ENCODE measurements around the gene DNM2.

DNM2 gene

DNA sequence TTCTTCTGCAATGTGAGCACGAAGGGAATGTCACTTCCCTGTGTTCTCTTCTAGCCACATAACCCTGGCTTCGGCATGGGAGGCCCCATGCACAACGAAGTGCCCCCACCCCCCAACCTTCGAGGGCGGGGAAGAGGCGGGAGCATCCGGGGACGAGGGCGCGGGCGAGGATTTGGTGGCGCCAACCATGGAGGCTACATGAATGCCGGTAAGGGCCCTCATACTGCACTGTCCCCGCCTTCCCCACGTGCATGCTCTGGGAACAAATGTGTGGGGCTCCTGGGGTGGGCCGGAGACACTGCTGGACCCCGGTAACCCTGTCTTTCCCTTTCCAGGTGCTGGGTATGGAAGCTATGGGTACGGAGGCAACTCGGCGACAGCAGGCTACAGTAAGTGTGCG is 34.3 kb upstream of the DNM2 start:
- Mint-ChIP-seq H3K9me3 (no peaks in the 10 kb centered on the region), H3K4me1 (ENCODE audit: low read depth) (no peaks in the 10 kb centered on the region), H3K27ac (no peak overlapping the region), H3K27me3 (no peaks in the 10 kb centered on the region), H3K4me3 (no peak overlapping the region), H3K36me3 (ENCODE audit: low read depth) (peaks cover 100% of the 10 kb centered on the region)
- intact Hi-C loops (cut with micrococcal nuclease): no loop called here

GRCh38 chr19:10685210-10685609 is 32.7 kb upstream of the DNM2 start:
- Mint-ChIP-seq H3K27ac (no peak overlapping the region), H3K9me3 (no peaks in the 10 kb centered on the region), H3K36me3 (ENCODE audit: low read depth) (peaks cover 100% of the 10 kb centered on the region), H3K4me1 (ENCODE audit: low read depth) (no peaks in the 10 kb centered on the region), H3K27me3 (no peaks in the 10 kb centered on the region), H3K4me3 (no peak overlapping the region)
- intact Hi-C loops (cut with micrococcal nuclease): no loop called here

GRCh38 chr19:10686193-10686592 is 31.7 kb upstream of the DNM2 start:
- Mint-ChIP-seq H3K9me3 (no peaks in the 10 kb centered on the region), H3K27me3 (no peaks in the 10 kb centered on the region), H3K4me3 (no peak overlapping the region), H3K27ac (no peak overlapping the region), H3K4me1 (ENCODE audit: low read depth) (no peaks in the 10 kb centered on the region), H3K36me3 (ENCODE audit: low read depth) (peaks cover 100% of the 10 kb centered on the region)
- intact Hi-C loops (cut with micrococcal nuclease): no loop called here

DNA sequence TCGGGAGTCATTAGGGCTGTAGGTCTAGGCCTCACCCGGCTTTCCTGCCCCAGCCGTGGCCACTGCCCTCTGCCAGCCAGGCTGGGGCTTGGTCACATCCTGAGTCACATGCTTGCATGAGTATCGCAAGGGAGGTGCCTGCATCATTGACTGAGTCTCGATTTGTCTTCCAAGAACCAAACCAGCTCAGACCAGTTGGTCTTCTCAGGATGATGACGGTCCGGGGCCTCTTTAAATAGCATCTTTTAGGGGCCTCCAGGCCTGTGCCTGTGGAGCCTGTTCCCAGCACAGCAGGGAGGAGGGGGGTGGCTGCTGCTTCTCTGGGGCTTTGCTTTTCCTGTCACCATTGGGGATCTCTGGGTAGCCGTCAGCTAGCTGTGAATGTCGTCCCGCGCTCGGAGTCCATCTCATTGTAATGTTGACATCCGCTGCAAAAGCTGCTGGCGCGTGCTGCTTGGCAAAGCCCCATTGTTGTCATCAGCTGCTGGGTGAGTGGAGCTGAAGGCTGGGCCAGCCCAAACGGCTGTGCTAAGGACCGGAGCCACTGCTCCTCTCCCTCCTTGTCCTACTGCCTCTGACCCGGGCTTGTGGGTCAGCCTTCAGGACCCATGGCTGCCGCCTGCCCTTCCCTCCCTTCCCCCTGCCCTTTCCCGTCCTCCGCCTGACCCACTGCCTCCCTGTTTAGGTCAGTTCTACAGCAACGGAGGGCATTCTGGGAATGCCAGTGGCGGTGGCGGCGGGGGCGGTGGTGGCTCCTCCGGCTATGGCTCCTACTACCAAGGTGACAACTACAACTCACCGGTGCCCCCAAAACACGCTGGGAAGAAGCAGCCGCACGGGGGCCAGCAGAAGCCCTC is 31.0 kb upstream of the DNM2 start:
- Mint-ChIP-seq H3K9me3 (no peaks in the 10 kb centered on the region), H3K27me3 (no peaks in the 10 kb centered on the region), H3K36me3 (ENCODE audit: low read depth) (peaks cover 100% of the 10 kb centered on the region), H3K4me3 (no peak overlapping the region), H3K27ac (no peak overlapping the region), H3K4me1 (ENCODE audit: low read depth) (no peaks in the 10 kb centered on the region)
- intact Hi-C loops (cut with micrococcal nuclease): no loop called here

DNA sequence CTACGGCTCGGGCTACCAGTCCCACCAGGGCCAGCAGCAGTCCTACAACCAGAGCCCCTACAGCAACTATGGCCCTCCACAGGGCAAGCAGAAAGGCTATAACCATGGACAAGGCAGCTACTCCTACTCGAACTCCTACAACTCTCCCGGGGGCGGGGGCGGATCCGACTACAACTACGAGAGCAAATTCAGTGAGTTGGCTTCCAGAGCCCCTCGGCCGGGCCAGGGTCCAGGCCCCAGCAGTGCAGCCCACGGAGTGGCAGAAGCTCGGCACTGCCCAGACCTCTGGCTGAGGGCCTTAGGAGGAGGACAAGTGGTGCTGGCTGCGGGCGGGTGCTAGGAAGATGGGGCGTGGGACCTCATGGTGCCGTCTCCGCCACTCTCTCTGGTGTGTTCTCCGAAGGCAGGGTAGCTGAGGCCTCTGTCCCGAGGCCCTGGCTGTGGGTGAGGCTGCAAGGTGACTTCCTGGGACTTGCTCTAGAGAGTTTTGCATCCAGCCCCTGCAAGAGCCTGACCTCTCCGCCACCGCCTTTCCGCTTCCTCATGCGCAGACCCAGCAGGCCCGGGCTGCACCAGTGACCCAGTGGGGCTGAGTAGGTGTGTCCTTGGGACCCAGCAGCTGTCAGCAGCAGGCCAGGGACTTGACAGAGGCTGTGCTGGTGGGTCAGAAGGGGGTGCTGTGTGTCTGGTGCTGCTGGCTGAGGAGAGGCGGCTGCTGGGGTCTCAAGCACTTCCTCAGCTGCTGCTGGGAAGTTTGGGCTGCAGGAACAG is 30.2 kb upstream of the DNM2 start:
- H3K4me1 Mint-ChIP-seq (ENCODE audit: low read depth): no peaks in the 10 kb centered on the region
- intact Hi-C loops (cut with micrococcal nuclease): no loop called here
- H3K27me3 Mint-ChIP-seq: no peaks in the 10 kb centered on the region
- no peak overlapping the region for H3K4me3 Mint-ChIP-seq
- no peak overlapping the region for H3K27ac Mint-ChIP-seq
- no peaks in the 10 kb centered on the region for H3K9me3 Mint-ChIP-seq
- H3K36me3 Mint-ChIP-seq (ENCODE audit: low read depth): peaks cover 100% of the 10 kb centered on the region

DNA sequence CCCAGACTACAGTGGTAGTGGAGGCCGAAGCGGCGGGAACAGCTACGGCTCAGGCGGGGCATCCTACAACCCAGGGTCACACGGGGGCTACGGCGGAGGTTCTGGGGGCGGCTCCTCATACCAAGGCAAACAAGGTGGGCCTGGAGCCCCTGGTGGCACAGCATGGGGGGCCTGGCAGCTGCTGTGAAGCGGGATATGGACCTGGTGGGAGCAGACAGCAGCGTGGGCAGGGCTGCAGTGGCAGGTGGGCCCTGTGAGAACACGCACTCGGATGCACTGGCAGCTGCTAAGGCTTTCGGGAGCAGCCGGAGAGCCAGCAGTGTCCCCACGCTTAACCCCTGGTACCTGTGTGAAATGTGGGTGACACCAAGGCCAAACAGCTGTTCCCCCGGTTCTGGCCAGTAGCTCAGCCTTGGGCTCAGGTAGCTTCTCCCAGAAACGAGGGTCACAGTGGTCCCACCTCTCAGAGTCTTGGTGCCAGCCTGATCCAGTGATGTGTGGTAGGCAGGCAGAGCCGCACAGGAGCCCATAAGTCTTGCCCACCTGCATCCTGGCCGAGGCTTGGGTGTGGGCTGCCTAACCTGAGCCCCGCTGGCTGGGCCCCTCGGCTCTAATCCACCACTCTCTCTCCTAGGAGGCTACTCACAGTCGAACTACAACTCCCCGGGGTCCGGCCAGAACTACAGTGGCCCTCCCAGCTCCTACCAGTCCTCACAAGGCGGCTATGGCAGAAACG is 29.2 kb upstream of the DNM2 start:
- Mint-ChIP-seq H3K27me3 (no peaks in the 10 kb centered on the region), H3K4me1 (ENCODE audit: low read depth) (no peaks in the 10 kb centered on the region), H3K9me3 (no peaks in the 10 kb centered on the region), H3K36me3 (ENCODE audit: low read depth) (peaks cover 90% of the 10 kb centered on the region), H3K27ac (no peak overlapping the region), H3K4me3 (no peak overlapping the region)
- intact Hi-C loops (cut with micrococcal nuclease): no loop called here

DNA sequence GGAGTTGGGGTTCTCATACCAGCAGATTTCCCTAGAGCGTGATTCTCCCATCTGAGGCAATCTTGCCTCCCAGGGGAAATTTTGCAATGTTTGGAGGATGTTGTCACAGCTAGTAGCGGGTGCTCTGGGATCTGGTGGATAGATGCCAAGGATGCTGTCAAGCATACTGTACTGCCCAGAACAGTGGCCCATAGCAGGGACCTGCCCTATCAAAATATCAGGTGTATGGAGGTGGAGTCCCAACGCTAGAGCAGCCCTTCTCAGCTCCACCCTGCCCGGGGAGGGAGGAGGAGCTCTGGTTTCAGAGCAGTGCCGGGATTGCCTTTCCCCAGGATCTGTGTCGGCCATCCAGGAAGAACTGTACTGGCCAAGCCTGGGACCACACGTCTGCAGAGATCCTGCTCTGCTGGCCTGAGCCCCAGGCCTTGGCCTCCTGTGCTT is 27.5 kb upstream of the DNM2 start:
- intact Hi-C loops (cut with micrococcal nuclease): loop anchor here (10.0 kb wide), 1 partner anchor 186 kb away; the partner anchor contains the start of gene KEAP1
- H3K9me3 Mint-ChIP-seq: no peaks in the 10 kb centered on the region
- H3K4me1 Mint-ChIP-seq (ENCODE audit: low read depth): peaks cover 9% of the 10 kb centered on the region
- no peak overlapping the region for H3K4me3 Mint-ChIP-seq
- H3K36me3 Mint-ChIP-seq (ENCODE audit: low read depth): peaks cover 74% of the 10 kb centered on the region
- no peak overlapping the region for H3K27ac Mint-ChIP-seq
- H3K27me3 Mint-ChIP-seq: no peaks in the 10 kb centered on the region

- H3K4me3 Mint-ChIP-seq: no peak overlapping the region
- H3K36me3 Mint-ChIP-seq (ENCODE audit: low read depth): peaks cover 64% of the 10 kb centered on the region
- H3K27ac Mint-ChIP-seq: no peak overlapping the region
Observed at GRCh38 chr19:10691178-10691881, 26.5 kb upstream of the DNM2 start.

GRCh38 chr19:10691883-10692282 is 26.0 kb upstream of the DNM2 start:
- Mint-ChIP-seq H3K4me3 (no peak overlapping the region), H3K27ac (no peak overlapping the region), H3K9me3 (no peaks in the 10 kb centered on the region), H3K4me1 (ENCODE audit: low read depth) (peaks cover 19% of the 10 kb centered on the region), H3K27me3 (peaks cover 7% of the 10 kb centered on the region), H3K36me3 (ENCODE audit: low read depth) (peaks cover 59% of the 10 kb centered on the region)
- intact Hi-C loops (cut with micrococcal nuclease): loop anchor here (10.0 kb wide), 1 partner anchor 187 kb away; the partner anchor contains the start of gene KEAP1

More at GRCh38 chr19:10691178-10691881, 26.5 kb upstream of the DNM2 start:
- peaks cover 19% of the 10 kb centered on the region for H3K4me1 Mint-ChIP-seq (ENCODE audit: low read depth)
- H3K27me3 Mint-ChIP-seq: peaks cover 4% of the 10 kb centered on the region
- H3K9me3 Mint-ChIP-seq: no peaks in the 10 kb centered on the region
- intact Hi-C loops (cut with micrococcal nuclease): loop anchor here (10.0 kb wide), 1 partner anchor 187 kb away; the partner anchor contains the start of gene KEAP1

DNA sequence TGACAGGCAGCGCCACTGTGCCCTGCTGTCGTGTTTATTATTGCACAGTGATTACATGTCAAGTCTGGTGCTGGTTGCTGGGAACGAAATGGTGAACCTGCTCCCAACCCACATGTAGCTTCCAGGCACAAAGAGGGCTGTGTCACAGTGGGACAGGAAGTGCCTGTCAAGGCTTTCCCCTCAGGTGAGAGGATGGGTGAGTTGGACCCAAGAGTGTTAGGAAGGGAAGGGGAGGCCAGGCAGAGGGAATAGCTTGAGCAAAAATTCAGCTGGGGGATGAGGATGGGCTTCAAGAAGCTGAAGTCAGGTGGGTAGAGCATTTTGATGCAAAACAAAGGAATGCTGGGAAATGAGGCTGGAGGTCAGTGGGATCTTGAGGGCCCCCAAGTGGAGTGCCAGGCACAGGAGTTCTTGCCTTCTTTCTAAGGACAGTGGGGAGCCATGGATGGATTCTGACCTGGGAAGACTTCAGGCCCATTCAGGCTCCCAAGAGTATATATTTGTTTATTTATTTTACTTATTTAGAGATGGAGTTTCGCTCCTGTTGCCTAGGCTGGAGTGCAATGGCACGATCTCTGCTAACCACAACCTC is 25.1 kb upstream of the DNM2 start:
- Mint-ChIP-seq H3K27me3 (peaks cover 15% of the 10 kb centered on the region), H3K36me3 (ENCODE audit: low read depth) (peaks cover 50% of the 10 kb centered on the region), H3K4me3 (no peak overlapping the region), H3K27ac (no peak overlapping the region), H3K4me1 (ENCODE audit: low read depth) (peaks cover 19% of the 10 kb centered on the region), H3K9me3 (no peaks in the 10 kb centered on the region)
- intact Hi-C loops (cut with micrococcal nuclease): loop anchor here (10.0 kb wide), 1 partner anchor 188 kb away; the partner anchor contains the start of gene KEAP1

- Mint-ChIP-seq H3K4me1 (ENCODE audit: low read depth) (peaks cover 19% of the 10 kb centered on the region), H3K27me3 (peaks cover 15% of the 10 kb centered on the region), H3K9me3 (no peaks in the 10 kb centered on the region), H3K36me3 (ENCODE audit: low read depth) (peaks cover 29% of the 10 kb centered on the region), H3K4me3 (no peak overlapping the region), H3K27ac (no peak overlapping the region)
- intact Hi-C loops (cut with micrococcal nuclease): loop anchor here (5.0 to 10.0 kb wide), 3 partner anchors 38 to 190 kb away; partner anchors contain the start of genes CDKN2D, KEAP1 and KRI1
Observed at GRCh38 chr19:10694706-10695307, 23.1 kb upstream of the DNM2 start.
